ENCODE results near the gene TCF7.

TCF7 gene

DNA sequence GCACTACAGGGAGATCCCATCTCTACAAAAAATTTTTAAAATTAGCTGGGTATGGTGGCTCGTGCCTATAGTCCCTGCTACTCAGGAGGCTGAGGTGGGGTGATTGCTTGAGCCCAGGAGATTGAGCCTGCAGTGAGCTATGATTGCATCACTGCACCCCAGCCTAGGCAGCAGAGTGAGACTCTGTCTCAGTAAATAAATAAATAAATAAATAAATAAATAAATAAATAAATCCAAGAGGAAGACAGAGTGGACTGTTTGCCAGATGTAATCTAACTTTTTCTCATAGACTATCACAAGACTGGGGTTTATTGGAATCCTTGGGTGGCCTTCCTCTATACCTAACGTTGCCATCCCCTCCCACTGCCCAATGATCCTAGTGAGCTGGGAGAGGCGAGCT lies 19.2 kb upstream of the TCF7 start:
- H3K36me3 ChIP-seq = no peaks in the 10 kb centered on the region
- H3K27me3 ChIP-seq = no peaks in the 10 kb centered on the region
- no peak for DNase-seq
- TF ChIP-seq, protein P1, sequence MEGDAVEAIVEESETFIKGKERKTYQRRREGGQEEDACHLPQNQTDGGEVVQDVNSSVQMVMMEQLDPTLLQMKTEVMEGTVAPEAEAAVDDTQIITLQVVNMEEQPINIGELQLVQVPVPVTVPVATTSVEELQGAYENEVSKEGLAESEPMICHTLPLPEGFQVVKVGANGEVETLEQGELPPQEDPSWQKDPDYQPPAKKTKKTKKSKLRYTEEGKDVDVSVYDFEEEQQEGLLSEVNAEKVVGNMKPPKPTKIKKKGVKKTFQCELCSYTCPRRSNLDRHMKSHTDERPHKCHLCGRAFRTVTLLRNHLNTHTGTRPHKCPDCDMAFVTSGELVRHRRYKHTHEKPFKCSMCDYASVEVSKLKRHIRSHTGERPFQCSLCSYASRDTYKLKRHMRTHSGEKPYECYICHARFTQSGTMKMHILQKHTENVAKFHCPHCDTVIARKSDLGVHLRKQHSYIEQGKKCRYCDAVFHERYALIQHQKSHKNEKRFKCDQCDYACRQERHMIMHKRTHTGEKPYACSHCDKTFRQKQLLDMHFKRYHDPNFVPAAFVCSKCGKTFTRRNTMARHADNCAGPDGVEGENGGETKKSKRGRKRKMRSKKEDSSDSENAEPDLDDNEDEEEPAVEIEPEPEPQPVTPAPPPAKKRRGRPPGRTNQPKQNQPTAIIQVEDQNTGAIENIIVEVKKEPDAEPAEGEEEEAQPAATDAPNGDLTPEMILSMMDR (IDR thresholded peaks at IDR 0.05; ENCODE audit: low read depth, low read length) = no peak
- H3K4me1 ChIP-seq = peaks cover 30% of the 10 kb centered on the region
- no peaks in the 10 kb centered on the region for H3K9me3 ChIP-seq
- no peak overlapping the region for H3K4me3 ChIP-seq (ENCODE audit: low read depth, low read length)

DNA sequence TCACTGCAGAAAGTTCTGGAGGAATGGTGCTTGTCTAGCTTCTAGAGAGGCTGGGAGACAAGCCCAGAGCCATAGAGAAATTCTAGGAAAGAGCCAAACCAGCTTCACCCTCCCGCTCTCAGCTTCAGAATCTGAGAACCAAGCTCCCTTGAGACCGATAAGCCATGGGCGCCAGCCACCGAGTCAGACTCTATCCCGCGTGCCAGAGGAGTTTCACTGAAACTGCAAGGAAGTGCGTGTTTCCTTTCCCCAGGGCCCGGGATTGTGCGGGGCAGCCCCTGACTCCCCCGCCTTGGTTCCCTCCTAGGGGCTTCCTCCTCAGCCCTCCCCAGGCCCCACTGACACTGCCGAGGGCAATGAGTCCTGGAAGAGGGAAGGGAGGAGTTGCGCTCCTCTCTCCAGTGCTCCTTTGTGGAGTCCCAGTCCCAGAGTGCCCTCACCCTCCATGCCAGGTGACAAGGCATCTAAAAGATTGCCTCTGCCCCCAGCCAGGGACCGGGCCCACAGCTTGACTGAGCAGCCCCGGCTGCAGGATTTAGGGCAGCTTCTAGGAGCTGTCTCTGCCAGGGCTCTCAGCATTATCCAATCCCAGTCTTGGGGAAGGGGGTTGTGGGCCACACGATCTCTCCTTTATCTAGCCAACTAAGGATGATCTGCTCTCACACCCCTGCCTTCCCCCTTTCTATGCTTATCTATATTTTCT lies 18.4 kb upstream of the TCF7 start:
- Histone ChIP-seq H3K4me3 (ENCODE audit: low read depth, low read length) (no peak overlapping the region), H3K27me3 (no peaks in the 10 kb centered on the region), H3K4me1 (peaks cover 37% of the 10 kb centered on the region), H3K9me3 (no peaks in the 10 kb centered on the region), H3K36me3 (no peaks in the 10 kb centered on the region)
- TF ChIP-seq, protein P1 (IDR thresholded peaks at IDR 0.05; ENCODE audit: low read depth, low read length) = no peak
- DNase-seq = no peak

DNA sequence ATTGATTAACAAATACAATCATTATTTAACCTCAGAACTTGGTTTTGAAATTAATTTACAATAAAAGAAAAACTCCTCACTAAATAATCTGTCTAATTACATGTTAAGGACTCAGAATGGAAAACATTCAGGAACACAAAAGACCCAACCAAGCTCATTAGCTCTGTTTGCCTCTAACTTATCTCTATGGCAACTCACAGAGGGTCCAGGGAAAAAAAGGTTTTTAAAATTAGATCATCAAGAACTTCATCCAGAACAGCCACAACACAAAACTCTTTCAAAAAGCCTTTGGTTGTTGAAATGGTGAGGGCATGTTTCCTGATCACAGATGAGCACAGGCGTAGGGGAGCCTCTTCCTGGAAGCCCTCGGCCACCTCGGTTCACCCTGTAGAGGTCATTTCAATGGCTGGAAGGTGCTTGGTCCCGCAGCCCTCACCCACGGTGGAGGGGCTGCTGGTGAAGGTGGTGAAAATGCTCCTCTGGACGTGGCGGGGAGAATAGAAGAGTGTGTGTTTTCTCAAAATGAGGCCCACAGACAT lies 17.2 kb upstream of the TCF7 start:
- Histone ChIP-seq H3K4me1 (peaks cover 33% of the 10 kb centered on the region), H3K27me3 (no peaks in the 10 kb centered on the region), H3K9me3 (no peaks in the 10 kb centered on the region), H3K36me3 (no peaks in the 10 kb centered on the region), H3K4me3 (ENCODE audit: low read depth, low read length) (no peak overlapping the region)
- no peak for DNase-seq
- TF ChIP-seq, protein P1 (IDR thresholded peaks at IDR 0.05; ENCODE audit: low read depth, low read length) = no peak

DNA sequence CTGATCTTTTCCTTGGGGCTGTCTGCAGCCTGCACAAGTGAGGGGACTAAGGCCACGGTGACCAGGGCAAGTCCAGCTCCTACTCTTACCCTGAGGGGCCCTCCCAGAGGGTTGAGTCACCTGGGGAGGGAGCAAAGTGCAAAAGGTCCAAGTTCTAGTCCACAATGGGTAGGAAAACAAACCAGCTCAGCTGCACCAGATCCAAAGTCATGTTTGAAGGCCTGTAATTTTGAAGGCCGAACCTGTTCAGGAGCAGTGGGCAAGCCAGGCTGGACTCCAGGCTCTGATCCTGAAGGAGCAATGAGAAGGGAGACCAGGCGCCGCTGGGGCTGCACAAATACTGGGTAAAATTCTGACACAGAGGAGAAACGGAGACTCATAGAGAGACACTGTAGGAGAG lies 15.8 kb upstream of the TCF7 start:
- Histone ChIP-seq H3K9me3 (no peaks in the 10 kb centered on the region), H3K4me3 (ENCODE audit: low read depth, low read length) (no peak overlapping the region), H3K4me1 (peaks cover 27% of the 10 kb centered on the region), H3K36me3 (no peaks in the 10 kb centered on the region), H3K27me3 (no peaks in the 10 kb centered on the region)
- no peak for DNase-seq
- TF ChIP-seq, protein P1 (IDR thresholded peaks at IDR 0.05; ENCODE audit: low read depth, low read length) = no peak

DNA sequence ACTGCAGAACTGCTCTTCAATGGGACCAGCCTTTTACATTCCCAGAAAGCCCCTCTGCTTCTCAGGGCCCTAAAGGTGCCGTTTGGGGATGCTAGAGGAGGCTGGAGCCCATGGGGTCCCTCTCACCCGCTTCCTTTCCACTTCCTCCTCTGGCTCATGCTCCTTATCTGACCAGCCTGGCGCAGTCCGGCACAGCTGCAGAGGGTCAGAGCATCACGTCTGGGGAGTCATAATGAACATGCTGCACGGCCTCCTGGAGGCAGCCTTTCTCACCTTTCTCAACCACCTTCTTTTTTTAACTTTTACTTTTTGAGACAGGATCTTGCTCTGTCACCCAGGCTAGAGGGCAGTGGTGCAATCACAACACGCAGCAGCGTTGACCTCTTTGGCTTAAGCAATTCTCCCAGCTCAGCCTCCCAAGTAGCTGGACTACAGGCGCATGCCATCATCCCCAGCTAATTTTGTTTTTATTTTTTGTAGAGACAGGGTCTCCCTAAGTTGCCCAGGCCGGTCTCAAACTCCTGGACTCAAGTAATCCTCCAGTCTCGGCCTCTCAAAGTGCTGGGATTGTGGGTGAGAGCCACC lies 15.1 kb upstream of the TCF7 start:
- TF ChIP-seq, protein P1 (IDR thresholded peaks at IDR 0.05; ENCODE audit: low read depth, low read length) = no peak
- no peak overlapping the region for H3K4me3 ChIP-seq (ENCODE audit: low read depth, low read length)
- peaks cover 27% of the 10 kb centered on the region for H3K4me1 ChIP-seq
- H3K36me3 ChIP-seq = no peaks in the 10 kb centered on the region
- H3K9me3 ChIP-seq = no peaks in the 10 kb centered on the region
- no peaks in the 10 kb centered on the region for H3K27me3 ChIP-seq
- DNase-seq = no peak

DNA sequence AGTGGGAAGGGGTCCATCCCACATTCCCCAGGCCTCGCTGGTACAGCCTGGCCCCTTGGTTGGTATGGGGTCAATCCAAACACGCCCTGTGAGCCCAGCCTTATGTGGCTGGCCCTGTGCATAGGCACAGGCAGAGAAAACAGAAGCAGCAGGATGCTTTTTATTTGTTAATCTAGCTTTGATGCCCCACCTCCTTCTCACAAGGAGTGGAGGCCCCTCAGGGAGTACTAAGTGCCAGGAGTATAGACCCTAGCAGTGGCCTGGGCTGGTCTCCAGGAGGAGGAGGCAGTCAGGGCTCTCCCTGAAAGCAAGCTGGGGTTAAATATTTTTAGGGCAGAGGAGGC lies 14.6 kb upstream of the TCF7 start:
- H3K4me1 ChIP-seq = peaks cover 29% of the 10 kb centered on the region
- no peak overlapping the region for H3K4me3 ChIP-seq (ENCODE audit: low read depth, low read length)
- no peaks in the 10 kb centered on the region for H3K9me3 ChIP-seq
- no peak for DNase-seq
- no peaks in the 10 kb centered on the region for H3K27me3 ChIP-seq
- TF ChIP-seq, protein P1 (IDR thresholded peaks at IDR 0.05; ENCODE audit: low read depth, low read length) = no peak
- H3K36me3 ChIP-seq = no peaks in the 10 kb centered on the region
